D721Med (cell line): Measurements from ENCODE around the gene SPATA6L.

ENCODE experiments used
- DNase-seq: peaks from one replicate; pipeline ENCODE4 v3.0.0; 2011; ENCODE audit warnings: low spot score; ENCODE audit not compliant: insufficient read length
- FAIRE-seq: peaks from 2 replicates; lab custom pipeline; 2011; peaks lifted over from hg19 to GRCh38; lab: Jason Lieb, UNC
- TF ChIP-seq, protein P1 (sequence below): IDR thresholded peaks from 2 replicates; pipeline ENCODE4 v1.5.1; 2012; ENCODE audit warnings: mild to moderate bottlenecking, control low read depth; ENCODE audit not compliant: insufficient read depth; ENCODE audit errors: missing control alignments

SPATA6L gene

DNA sequence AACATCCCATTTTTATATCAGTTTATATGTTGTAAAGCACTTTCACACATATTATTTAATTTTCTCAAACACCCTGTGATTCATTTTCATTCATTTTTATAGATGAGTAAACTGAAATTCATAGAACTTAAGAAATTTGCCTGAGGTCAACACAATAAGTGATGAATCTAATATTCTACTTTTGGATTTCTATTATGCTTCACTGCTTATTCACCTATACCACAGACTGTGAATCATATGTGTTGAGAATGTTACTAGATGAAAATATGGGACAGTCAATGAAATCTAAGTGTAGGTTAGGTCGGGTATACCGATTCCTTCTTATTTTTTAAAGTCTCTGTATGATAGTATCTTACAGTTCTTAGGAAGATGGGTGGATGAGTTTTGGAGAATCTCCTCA lies 37.8 kb upstream of the SPATA6L start:
- TF ChIP-seq, protein P1, sequence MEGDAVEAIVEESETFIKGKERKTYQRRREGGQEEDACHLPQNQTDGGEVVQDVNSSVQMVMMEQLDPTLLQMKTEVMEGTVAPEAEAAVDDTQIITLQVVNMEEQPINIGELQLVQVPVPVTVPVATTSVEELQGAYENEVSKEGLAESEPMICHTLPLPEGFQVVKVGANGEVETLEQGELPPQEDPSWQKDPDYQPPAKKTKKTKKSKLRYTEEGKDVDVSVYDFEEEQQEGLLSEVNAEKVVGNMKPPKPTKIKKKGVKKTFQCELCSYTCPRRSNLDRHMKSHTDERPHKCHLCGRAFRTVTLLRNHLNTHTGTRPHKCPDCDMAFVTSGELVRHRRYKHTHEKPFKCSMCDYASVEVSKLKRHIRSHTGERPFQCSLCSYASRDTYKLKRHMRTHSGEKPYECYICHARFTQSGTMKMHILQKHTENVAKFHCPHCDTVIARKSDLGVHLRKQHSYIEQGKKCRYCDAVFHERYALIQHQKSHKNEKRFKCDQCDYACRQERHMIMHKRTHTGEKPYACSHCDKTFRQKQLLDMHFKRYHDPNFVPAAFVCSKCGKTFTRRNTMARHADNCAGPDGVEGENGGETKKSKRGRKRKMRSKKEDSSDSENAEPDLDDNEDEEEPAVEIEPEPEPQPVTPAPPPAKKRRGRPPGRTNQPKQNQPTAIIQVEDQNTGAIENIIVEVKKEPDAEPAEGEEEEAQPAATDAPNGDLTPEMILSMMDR, result no peak
- no peak for DNase-seq
- no peak for FAIRE-seq

DNA sequence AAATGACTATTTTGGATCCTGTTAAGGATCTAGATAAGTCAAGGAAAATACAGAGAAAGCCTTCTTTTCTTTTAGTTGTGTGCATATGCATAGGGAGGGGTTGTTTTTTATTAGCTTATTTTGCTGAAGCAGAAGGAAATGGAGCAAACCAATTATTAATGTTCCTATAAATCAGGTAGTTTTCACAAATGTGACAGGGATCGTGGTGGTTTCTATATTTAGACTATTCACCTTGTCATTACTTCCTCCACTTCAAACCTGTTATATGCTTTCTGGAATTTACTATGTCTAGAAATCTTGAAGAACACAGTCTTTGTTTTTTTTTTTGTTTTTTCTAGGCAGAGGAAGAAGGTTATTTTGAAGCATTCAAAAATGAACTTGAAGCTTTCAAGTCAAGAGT lies 35.2 kb upstream of the SPATA6L start:
- no peak for DNase-seq
- TF ChIP-seq, protein P1, result no peak
- FAIRE-seq, result no peak

GRCh38 chr9:4700932-4701331 lies 34.7 kb upstream of the SPATA6L start:
- TF ChIP-seq, protein P1, result no peak
- FAIRE-seq, result no peak
- DNase-seq, result no peak

GRCh38 chr9:4700091-4700490 lies 33.8 kb upstream of the SPATA6L start:
- FAIRE-seq, result no peak
- TF ChIP-seq, protein P1, result no peak
- no peak for DNase-seq

GRCh38 chr9:4691795-4692194 lies 25.5 kb upstream of the SPATA6L start:
- no peak for DNase-seq
- TF ChIP-seq, protein P1, result no peak
- no peak for FAIRE-seq

- no peak for FAIRE-seq
- no peak for DNase-seq
- TF ChIP-seq, protein P1, result no peak
Measured at GRCh38 chr9:4690144-4690543, 23.9 kb upstream of the SPATA6L start.

GRCh38 chr9:4689687-4690104 lies 23.4 kb upstream of the SPATA6L start:
- no peak for DNase-seq
- TF ChIP-seq, protein P1, result no peak
- no peak for FAIRE-seq
